Fibroblast of the aortic adventitia (primary cell): ENCODE results near the gene MAGI3. TPM values are rescaled to one million over a fixed set of nuclear protein-coding genes. Genes with fewer than 3 reads are reported as not detected.
A peak's percentile ranks its signal among the peaks of the same experiment; 100 is the strongest.

Experiments
- DNase-seq: peaks from one replicate; pipeline ENCODE4 v3.0.0-alpha.2; 2010; ENCODE audit warnings: low read depth
- H3K4me3 ChIP-seq: 2 replicates; pipeline ENCODE4 v1.5.1; 2011; ENCODE audit warnings: low read depth, mild to moderate bottlenecking, control low read depth, low read length, moderate library complexity
- total RNA-seq: library from RNA; depleted of rRNA; stranded (reverse); fragments of >200 nt; gene quantifications from 2 replicates; pipeline ENCODE4 v1.2.3, GENCODE V29; 2012; ENCODE audit warnings: low replicate concordance
- TF ChIP-seq, protein P1 (sequence below): IDR thresholded peaks from 2 replicates; pipeline ENCODE4 v1.5.1; 2011; ENCODE audit warnings: mild to moderate bottlenecking, low read length, control low read depth, inconsistent platforms; ENCODE audit not compliant: insufficient read depth

Gene MAGI3
- total RNA-seq, 1 donor = 16.1 TPM

DNA sequence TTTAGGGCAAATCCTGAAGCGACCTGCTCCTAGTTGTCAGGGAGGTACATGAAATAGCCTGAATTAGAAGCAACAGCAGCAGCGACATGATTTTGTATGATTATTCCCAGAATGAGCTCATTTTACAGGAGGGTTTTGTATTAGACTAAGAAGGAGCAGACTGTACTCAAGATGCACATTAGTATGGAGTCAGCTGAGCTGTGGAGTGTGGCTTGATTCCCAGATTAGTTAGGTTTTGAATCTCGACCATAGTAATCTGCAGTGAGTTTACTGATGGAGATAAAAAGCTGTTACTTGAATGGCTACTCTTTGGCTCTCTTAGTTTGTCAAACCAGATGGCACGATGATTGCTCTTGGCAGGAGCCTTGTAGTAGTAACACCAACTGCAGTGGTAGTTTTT is 225.8 kb downstream of the MAGI3 start:
- H3K4me3 ChIP-seq = no peak overlapping the region
- DNase-seq = peak; percentile 76
- TF ChIP-seq, protein P1, sequence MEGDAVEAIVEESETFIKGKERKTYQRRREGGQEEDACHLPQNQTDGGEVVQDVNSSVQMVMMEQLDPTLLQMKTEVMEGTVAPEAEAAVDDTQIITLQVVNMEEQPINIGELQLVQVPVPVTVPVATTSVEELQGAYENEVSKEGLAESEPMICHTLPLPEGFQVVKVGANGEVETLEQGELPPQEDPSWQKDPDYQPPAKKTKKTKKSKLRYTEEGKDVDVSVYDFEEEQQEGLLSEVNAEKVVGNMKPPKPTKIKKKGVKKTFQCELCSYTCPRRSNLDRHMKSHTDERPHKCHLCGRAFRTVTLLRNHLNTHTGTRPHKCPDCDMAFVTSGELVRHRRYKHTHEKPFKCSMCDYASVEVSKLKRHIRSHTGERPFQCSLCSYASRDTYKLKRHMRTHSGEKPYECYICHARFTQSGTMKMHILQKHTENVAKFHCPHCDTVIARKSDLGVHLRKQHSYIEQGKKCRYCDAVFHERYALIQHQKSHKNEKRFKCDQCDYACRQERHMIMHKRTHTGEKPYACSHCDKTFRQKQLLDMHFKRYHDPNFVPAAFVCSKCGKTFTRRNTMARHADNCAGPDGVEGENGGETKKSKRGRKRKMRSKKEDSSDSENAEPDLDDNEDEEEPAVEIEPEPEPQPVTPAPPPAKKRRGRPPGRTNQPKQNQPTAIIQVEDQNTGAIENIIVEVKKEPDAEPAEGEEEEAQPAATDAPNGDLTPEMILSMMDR = no peak

DNA sequence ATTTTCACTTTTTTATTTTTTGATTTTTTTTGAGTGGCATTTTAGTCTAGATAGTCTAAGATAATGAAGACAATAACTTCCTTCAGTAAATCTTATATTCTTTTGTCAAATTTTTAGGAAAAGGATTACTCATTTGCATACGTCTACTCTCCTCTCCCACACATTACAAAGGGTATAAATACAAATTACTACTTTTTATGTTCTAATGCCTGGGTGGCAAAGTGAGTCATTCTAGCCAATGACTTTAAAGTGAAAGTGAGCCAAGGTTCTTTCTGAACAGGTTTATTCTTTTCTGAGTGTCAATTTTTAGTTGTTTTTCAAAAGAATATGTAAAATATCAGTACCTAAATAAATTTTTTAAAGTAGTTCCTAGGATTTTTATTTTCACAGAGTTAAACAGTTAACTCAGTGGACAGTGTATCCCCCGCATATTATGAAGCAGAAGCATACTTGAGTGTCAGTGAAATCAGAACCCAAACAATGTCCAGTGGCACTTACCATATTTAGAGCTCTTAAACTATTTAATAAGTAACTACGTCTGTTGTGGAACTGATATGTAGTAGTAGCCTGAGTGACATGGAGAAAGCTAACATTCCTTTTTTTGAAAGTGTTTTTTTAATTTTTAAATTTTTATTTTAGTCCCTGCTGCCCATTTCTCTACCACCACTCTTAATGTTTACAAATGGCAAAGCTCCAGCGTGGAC is 227.3 kb downstream of the MAGI3 start:
- no peak overlapping the region for H3K4me3 ChIP-seq
- DNase-seq = peak; percentile 7
- TF ChIP-seq, protein P1 = no peak

DNA sequence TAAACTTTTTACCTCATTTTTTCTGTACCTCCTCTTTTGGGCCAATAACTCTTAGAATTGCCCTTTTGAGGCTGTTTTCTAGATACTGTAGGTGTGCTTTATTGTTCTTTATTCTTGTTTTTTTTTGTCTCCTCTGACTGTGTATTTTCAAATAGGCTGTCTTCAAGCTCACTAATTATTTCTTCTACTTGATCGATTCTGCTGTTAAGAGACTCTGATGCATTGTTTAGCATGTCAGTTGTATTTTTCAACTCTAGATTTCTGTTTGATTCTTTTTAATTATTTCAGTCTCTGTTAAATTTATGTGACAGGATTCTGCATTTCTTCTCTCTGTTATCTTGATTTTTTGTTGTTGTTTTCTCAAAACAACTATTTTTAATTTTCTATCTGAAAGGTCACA is 238.7 kb downstream of the MAGI3 start:
- DNase-seq = no peak
- no peak overlapping the region for H3K4me3 ChIP-seq
- TF ChIP-seq, protein P1 = no peak

DNA sequence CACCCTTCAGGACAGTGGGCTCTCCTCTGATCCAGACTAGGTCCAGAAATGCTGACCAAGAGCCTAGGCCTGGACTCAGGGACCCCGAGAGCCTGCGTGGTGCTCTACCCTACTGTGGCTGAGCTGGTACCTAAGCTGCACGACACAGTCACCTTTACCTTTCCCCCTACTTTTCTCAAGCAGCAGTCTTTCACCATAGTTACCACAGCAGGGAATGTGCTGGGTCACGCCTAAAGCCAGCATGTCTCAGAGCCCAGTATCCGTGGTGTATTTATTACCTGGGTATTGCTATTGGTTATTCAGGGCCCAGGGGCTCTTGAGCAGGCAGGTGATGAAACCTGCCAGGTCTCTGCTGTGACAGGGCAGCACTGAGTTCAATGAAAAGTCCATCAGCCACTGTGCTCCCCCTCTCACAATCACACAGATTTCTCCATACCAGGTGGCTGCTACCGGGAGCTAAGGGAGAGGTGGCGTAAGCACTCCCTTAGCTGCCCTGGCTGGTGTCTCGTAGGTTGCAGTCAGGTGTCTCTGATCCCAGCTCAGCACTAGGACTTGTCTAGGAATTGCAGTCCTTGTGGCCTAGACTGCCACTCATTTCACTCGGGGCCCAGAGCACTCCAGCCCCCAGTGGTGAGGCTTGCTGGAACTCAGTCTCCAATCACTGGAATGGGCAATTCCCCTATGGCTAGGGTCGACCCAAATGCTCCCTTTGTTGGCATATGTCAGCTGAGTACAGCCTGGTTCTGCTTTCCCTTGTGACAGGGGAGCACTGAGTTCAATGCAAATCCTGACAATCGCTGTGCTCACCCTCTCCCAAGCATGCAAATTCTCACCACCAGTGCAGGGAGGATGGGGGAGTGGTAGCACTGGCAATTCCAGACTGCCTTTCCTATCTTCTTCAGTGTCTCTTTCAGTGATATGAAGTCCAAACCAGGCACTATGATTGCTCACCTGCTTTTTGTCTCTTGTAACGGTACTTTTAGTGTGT is 240.3 kb downstream of the MAGI3 start:
- H3K4me3 ChIP-seq = no peak overlapping the region
- DNase-seq = no peak
- TF ChIP-seq, protein P1 = no peak

DNA sequence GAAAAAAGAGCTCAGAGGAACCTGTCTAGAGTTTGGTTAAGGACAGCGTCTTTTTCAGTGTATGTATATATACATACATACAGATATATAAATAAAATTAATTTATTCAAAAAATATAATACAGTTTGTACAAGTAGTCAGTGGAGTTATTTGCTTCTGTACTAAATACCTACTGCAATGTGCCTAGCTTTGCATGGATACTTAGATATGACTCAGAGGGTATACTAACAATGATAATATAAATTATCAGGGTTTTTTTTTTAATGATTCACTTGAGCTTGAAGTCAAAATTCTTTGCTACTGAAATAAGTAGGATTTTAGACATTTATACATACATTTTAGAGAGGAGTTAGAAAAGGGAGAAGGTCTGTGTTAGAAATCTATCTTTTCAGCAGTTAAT is 251.1 kb downstream of the MAGI3 start:
- no peak overlapping the region for H3K4me3 ChIP-seq
- no peak for DNase-seq
- TF ChIP-seq, protein P1 = no peak

DNA sequence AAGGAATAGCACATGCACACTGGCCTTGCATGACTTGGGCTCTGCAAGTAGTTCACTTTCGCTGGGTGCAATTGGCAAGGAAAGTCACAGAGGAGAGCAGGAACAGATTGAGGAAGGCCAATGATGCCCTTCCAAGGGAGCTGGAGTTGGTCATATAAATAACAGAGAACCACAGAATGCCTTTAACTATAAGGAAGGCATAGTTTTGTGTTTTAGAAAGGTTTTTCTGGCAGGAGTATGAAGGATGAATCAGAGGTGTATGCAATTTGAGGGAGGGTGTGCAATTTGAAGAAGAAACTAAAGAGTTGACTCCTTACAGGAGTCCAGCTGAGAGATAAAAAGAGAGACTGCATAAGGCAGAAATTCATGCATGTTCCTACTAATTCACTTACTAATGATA is 256.8 kb downstream of the MAGI3 start:
- TF ChIP-seq, protein P1 = no peak
- H3K4me3 ChIP-seq = no peak overlapping the region
- DNase-seq = peak; percentile 47
